Peyer's patch (tissue), 4 donors: Measurements from ENCODE around the gene MRPL1. TPM values are rescaled to one million over a fixed set of nuclear protein-coding genes. Genes with fewer than 3 reads are reported as not detected.

Experiments
- DNase-seq, 3 donors: peaks; one replicate each; pipeline ENCODE4 v3.0.0-alpha.2; 2017 to 2019
- H3K27ac ChIP-seq, 4 donors: fragments of 200-600 bp; sonication (generic); one replicate each; pipeline ENCODE4 v1.5.1; 2016 to 2019
- H3K27me3 ChIP-seq, 2 donors: fragments of 200-600 bp; sonication (generic); one replicate each; pipeline ENCODE4 v1.5.1; 2019
- H3K36me3 ChIP-seq, 3 donors: fragments of 200-600 bp; sonication (generic); one replicate each; pipeline ENCODE4 v1.5.1; 2016 to 2019
- H3K4me1 ChIP-seq, 4 donors: fragments of 200-600 bp; sonication (generic); one replicate each; pipeline ENCODE4 v1.5.1; 2016 to 2019
- H3K4me3 ChIP-seq, 4 donors: fragments of 200-600 bp; sonication (generic); 1 replicate in 3 of 4; 2 replicates in 1 of 4; pipeline ENCODE4 v1.5.1; 2016 to 2019; ENCODE audit warnings: mild to moderate bottlenecking in 1 of 4
- H3K9me3 ChIP-seq, 4 donors: fragments of 200-600 bp; sonication (generic); one replicate each; pipeline ENCODE4 v1.5.1; 2016 to 2019; ENCODE audit warnings: mild to moderate bottlenecking in 1 of 4
- POLR2A ChIP-seq, 2 donors: fragments of 450-650 bp; IDR thresholded peaks; one replicate each; pipeline ENCODE4 v1.5.1; 2017; ENCODE audit warnings: antibody characterized with exemption in 2 of 2, mild to moderate bottlenecking in 2 of 2, moderate library complexity in 2 of 2
- total RNA-seq, 4 donors: library from RNA; depleted of rRNA; stranded (reverse); fragments of >200 nt; gene quantifications; one replicate each; pipeline ENCODE4 v1.1.0, GENCODE V29; 2016
- TF ChIP-seq, protein P1 (sequence below), 6 experiments: fragments of 450-650 bp in 4 of 6; fragments of 200-600 bp in 2 of 6; sonication (generic) in 1 of 6; IDR thresholded peaks; one replicate each; pipeline ENCODE4 v1.5.1; 2017 to 2019; ENCODE audit warnings: antibody characterized with exemption in 6 of 6, mild to moderate bottlenecking in 3 of 6, moderate library complexity in 1 of 6

The MRPL1 gene
- total RNA-seq, 4 donors from 2014 or later, result 12.8 to 30.5 (median 16.8) TPM

- Histone ChIP-seq H3K4me1 (no peaks in the 10 kb centered on the region), H3K9me3 (no peaks in the 10 kb centered on the region), H3K36me3 (peaks cover 0 to 5% (median 0%) of the 10 kb centered on the region in 3 donors), H3K27me3 (no peaks in the 10 kb centered on the region), H3K4me3 (no peak overlapping the region), H3K27ac (no peak overlapping the region)
- no peak for DNase-seq
- no peak for TF ChIP-seq POLR2A (IDR thresholded peaks at IDR 0.05)
- TF ChIP-seq, protein P1, sequence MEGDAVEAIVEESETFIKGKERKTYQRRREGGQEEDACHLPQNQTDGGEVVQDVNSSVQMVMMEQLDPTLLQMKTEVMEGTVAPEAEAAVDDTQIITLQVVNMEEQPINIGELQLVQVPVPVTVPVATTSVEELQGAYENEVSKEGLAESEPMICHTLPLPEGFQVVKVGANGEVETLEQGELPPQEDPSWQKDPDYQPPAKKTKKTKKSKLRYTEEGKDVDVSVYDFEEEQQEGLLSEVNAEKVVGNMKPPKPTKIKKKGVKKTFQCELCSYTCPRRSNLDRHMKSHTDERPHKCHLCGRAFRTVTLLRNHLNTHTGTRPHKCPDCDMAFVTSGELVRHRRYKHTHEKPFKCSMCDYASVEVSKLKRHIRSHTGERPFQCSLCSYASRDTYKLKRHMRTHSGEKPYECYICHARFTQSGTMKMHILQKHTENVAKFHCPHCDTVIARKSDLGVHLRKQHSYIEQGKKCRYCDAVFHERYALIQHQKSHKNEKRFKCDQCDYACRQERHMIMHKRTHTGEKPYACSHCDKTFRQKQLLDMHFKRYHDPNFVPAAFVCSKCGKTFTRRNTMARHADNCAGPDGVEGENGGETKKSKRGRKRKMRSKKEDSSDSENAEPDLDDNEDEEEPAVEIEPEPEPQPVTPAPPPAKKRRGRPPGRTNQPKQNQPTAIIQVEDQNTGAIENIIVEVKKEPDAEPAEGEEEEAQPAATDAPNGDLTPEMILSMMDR (IDR thresholded peaks at IDR 0.05), result no peak
Measured at GRCh38 chr4:77911842-77912450, 49.3 kb downstream of the MRPL1 start.

DNA sequence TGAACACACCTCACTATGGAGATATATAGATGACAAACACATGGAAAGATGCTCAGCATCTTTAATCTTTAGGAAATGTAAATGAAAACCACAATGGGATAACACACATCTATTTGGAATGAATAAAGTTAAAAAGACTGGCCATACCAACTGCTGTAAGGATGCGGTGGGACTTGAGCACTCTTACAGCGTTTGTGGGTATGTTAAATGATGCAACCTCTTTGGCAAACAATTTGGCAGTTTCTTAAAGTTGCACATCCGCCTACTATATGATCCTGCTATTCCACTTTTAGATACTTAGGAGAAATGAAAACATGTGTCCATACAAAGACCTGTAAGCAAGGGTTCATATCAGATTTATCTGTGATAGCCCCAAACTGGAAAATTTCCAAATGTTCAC is 50.7 kb downstream of the MRPL1 start:
- TF ChIP-seq POLR2A (IDR thresholded peaks at IDR 0.05), result no peak
- TF ChIP-seq, protein P1 (IDR thresholded peaks at IDR 0.05), result no peak
- no peaks in the 10 kb centered on the region for H3K9me3 ChIP-seq
- H3K36me3 ChIP-seq, result peaks cover 0 to 5% (median 0%) of the 10 kb centered on the region in 3 donors
- no peaks in the 10 kb centered on the region for H3K4me1 ChIP-seq
- H3K27ac ChIP-seq, result no peak overlapping the region
- H3K4me3 ChIP-seq, result no peak overlapping the region
- no peaks in the 10 kb centered on the region for H3K27me3 ChIP-seq
- DNase-seq, result no peak

DNA sequence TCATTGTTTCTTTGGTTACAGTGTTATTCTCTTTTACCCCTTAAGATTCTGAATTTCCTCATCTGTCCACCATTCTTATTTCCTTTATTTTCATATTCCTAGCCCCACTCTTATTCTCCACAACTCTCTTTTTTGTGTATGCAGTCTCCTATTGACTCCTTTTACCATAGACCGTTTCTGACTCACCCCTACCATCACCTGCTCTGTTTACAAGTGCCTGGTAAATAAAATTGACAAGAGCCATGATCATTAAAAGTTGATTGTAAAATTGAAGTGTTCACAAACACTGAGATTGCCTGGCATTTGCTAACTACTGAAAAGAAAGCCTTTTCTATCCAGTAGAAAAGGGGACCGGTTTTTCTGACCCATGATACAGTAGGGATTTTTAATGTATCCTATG is 54.4 kb downstream of the MRPL1 start:
- TF ChIP-seq, protein P1 (IDR thresholded peaks at IDR 0.05), result no peak
- no peak for TF ChIP-seq POLR2A (IDR thresholded peaks at IDR 0.05)
- Histone ChIP-seq H3K9me3 (no peaks in the 10 kb centered on the region), H3K27me3 (no peaks in the 10 kb centered on the region), H3K4me3 (no peak overlapping the region), H3K27ac (no peak overlapping the region), H3K4me1 (no peaks in the 10 kb centered on the region), H3K36me3 (no peaks in the 10 kb centered on the region)
- DNase-seq, result no peak

DNA sequence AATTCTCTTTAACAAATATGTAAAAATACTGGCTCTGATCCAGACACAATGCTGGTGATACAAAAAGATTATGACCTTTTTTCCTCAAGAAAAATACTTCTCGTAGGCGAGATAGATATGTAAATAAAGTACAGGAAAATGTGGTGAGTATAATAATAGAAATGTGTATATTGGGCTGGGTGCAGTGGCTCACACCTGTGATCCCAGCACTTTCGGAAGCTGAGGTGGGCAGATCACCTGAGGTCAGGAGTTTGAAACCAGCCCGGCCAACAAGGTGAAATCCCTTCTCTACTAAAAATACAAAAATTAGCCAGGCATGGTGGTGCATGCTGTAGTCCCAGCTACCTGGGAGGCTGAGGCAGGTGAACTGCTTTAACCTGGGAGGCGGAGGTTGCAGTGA is 55.0 kb downstream of the MRPL1 start:
- no peaks in the 10 kb centered on the region for H3K36me3 ChIP-seq
- no peaks in the 10 kb centered on the region for H3K4me1 ChIP-seq
- TF ChIP-seq, protein P1 (IDR thresholded peaks at IDR 0.05), result no peak
- TF ChIP-seq POLR2A (IDR thresholded peaks at IDR 0.05), result no peak
- no peak for DNase-seq
- no peak overlapping the region for H3K27ac ChIP-seq
- no peaks in the 10 kb centered on the region for H3K27me3 ChIP-seq
- no peak overlapping the region for H3K4me3 ChIP-seq
- H3K9me3 ChIP-seq, result no peaks in the 10 kb centered on the region

- H3K9me3 ChIP-seq, result no peaks in the 10 kb centered on the region
- H3K27ac ChIP-seq, result no peak overlapping the region
- H3K27me3 ChIP-seq, result no peaks in the 10 kb centered on the region
- TF ChIP-seq, protein P1 (IDR thresholded peaks at IDR 0.05), result no peak
- TF ChIP-seq POLR2A (IDR thresholded peaks at IDR 0.05), result no peak
- no peak overlapping the region for H3K4me3 ChIP-seq
- no peak for DNase-seq
- no peaks in the 10 kb centered on the region for H3K36me3 ChIP-seq
- no peaks in the 10 kb centered on the region for H3K4me1 ChIP-seq
Measured at GRCh38 chr4:77920371-77920770, 57.7 kb downstream of the MRPL1 start.

DNA sequence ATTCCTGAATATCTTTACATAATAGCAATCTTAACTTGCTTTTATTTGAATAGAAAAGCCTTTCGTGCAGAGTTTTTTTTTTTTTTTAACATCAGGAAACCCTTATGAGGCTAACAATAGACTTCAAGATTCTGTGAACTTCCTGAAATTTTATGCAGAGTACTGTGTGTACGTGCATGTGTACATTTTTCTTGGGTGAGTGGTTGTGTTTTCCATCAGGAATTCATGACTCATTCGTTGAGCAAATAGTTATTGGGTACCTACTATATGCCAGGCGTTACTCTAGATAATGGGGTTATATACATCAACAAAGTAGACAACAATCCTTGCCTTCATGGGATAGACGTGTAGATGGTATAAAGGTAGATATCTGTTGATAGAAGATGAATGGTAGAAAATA is 59.1 kb downstream of the MRPL1 start:
- no peak for DNase-seq
- Histone ChIP-seq H3K4me1 (no peaks in the 10 kb centered on the region), H3K9me3 (no peaks in the 10 kb centered on the region), H3K4me3 (no peak overlapping the region), H3K27ac (no peak overlapping the region), H3K36me3 (no peaks in the 10 kb centered on the region), H3K27me3 (no peaks in the 10 kb centered on the region)
- TF ChIP-seq, protein P1 (IDR thresholded peaks at IDR 0.05), result no peak
- TF ChIP-seq POLR2A (IDR thresholded peaks at IDR 0.05), result no peak
